GM21717 (cell line): Measurements from ENCODE around the gene SPRR4.

ENCODE experiments used
- ATAC-seq: cut with Tn5 transposase; IDR thresholded peaks from one replicate; pipeline ENCODE4 v1.9.1; 2021; ENCODE audit warnings: mild to moderate bottlenecking, moderate library complexity; ENCODE audit not compliant: unreplicated experiment

Gene SPRR4

GRCh38 chr1:152964536-152964935 lies 5.9 kb upstream of the SPRR4 start:
- no peak for ATAC-seq

GRCh38 chr1:152965853-152966252 lies 4.6 kb upstream of the SPRR4 start:
- ATAC-seq, result no peak

GRCh38 chr1:152967201-152967600 lies 3.2 kb upstream of the SPRR4 start:
- ATAC-seq, result no peak

- ATAC-seq, result peak; percentile 81
Measured at GRCh38 chr1:152968248-152968647, 2.2 kb upstream of the SPRR4 start.

GRCh38 chr1:152969036-152969435 lies 1.4 kb upstream of the SPRR4 start:
- ATAC-seq, result no peak

- no peak for ATAC-seq
Measured at GRCh38 chr1:152972196-152972886, 1.9 kb downstream of the SPRR4 start.

- ATAC-seq, result no peak
Measured at GRCh38 chr1:152976688-152977087, 6.2 kb downstream of the SPRR4 start.

- no peak for ATAC-seq
Measured at GRCh38 chr1:152977614-152978013, 7.2 kb downstream of the SPRR4 start.

- no peak for ATAC-seq
Measured at GRCh38 chr1:152980676-152981075, 10.2 kb downstream of the SPRR4 start.

GRCh38 chr1:152981146-152981871 lies 10.9 kb downstream of the SPRR4 start:
- no peak for ATAC-seq

GRCh38 chr1:152982076-152982475 lies 11.6 kb downstream of the SPRR4 start:
- no peak for ATAC-seq

- no peak for ATAC-seq
Measured at GRCh38 chr1:152983234-152983633, 12.8 kb downstream of the SPRR4 start.

- no peak for ATAC-seq
Measured at GRCh38 chr1:152983743-152984142, 13.3 kb downstream of the SPRR4 start, which contains the start of gene SPRR1A. TSS of gene SPRR1A (plus strand) at chr1:152984081. CDS start at chr1:152985231, 1,150 bp downstream.

GRCh38 chr1:152986578-152986977 lies 16.1 kb downstream of the SPRR4 start:
- no peak for ATAC-seq

- ATAC-seq, result no peak
Measured at GRCh38 chr1:152993186-152993585, 22.7 kb downstream of the SPRR4 start.

- ATAC-seq, result no peak
Measured at GRCh38 chr1:152995842-152996241, 25.4 kb downstream of the SPRR4 start.

- ATAC-seq, result no peak
Measured at GRCh38 chr1:152996633-152997400, 26.4 kb downstream of the SPRR4 start.

GRCh38 chr1:152997901-152998300 lies 27.5 kb downstream of the SPRR4 start:
- ATAC-seq, result no peak

GRCh38 chr1:152998476-152998875 lies 28.0 kb downstream of the SPRR4 start:
- no peak for ATAC-seq

GRCh38 chr1:152999818-153000217 lies 29.4 kb downstream of the SPRR4 start:
- ATAC-seq, result no peak

GRCh38 chr1:153000294-153000693 lies 29.8 kb downstream of the SPRR4 start:
- ATAC-seq, result no peak

- ATAC-seq, result no peak
Measured at GRCh38 chr1:153001382-153001781, 30.9 kb downstream of the SPRR4 start, which contains the start of gene SPRR3. TSS of gene SPRR3 (plus strand) at chr1:153001749. CDS start at chr1:153003021, 1,272 bp downstream.
